Prostate gland (tissue), 2 donors: ENCODE measurements around the gene ANXA6.

Experiments
- POLR2A ChIP-seq: fragments of 450-650 bp; IDR thresholded peaks from one replicate; pipeline ENCODE4 v1.6.1; 2016; ENCODE audit warnings: antibody characterized with exemption, mild to moderate bottlenecking
- POLR2AphosphoS5 ChIP-seq: sonication (generic); formaldehyde crosslinking; IDR thresholded peaks from one replicate; pipeline ENCODE4 v1.6.1; 2017; ENCODE audit warnings: antibody characterized with exemption
- TF ChIP-seq, protein P1 (sequence below), 4 experiments: fragments of 200-600 bp in 2 of 4; fragments of 450-650 bp in 2 of 4; sonication (generic) in 2 of 4; IDR thresholded peaks; 1 replicate in 3 of 4; 2 replicates in 1 of 4; pipeline ENCODE4 v1.5.1; 2016 to 2019; ENCODE audit warnings: antibody characterized with exemption in 4 of 4, mild to moderate bottlenecking in 2 of 4, moderate library complexity in 2 of 4

DNA sequence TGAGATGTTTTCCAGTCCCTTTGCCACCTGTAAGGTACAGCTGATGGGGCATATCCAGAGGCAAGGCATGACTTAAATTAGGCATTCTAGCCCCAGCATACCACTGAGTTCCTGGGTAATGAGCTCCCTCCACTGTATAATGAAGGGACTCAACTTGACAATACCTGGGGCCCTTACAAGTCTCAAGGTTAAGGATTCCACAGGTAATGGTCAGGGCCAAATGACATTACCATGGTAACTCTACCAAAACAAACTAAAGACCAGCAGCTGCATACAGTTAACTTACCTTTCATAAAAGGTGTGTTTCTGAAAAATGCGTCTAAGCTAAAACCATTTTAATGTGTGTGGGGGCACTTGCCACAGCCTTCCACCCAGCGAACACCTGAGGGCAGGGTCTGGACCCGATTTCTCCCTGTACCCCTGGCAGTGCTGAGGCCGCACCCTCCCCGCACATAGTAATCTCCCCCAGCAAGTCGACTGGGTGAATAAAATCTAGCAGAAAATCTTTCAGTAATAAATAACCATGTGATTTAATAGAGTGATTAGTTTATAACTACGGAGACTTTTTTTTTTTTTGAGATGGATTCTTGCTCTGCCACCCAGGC, 42.1 kb upstream of the ANXA6 start:
- TF ChIP-seq, protein P1, sequence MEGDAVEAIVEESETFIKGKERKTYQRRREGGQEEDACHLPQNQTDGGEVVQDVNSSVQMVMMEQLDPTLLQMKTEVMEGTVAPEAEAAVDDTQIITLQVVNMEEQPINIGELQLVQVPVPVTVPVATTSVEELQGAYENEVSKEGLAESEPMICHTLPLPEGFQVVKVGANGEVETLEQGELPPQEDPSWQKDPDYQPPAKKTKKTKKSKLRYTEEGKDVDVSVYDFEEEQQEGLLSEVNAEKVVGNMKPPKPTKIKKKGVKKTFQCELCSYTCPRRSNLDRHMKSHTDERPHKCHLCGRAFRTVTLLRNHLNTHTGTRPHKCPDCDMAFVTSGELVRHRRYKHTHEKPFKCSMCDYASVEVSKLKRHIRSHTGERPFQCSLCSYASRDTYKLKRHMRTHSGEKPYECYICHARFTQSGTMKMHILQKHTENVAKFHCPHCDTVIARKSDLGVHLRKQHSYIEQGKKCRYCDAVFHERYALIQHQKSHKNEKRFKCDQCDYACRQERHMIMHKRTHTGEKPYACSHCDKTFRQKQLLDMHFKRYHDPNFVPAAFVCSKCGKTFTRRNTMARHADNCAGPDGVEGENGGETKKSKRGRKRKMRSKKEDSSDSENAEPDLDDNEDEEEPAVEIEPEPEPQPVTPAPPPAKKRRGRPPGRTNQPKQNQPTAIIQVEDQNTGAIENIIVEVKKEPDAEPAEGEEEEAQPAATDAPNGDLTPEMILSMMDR (IDR thresholded peaks at IDR 0.05): no peak
- TF ChIP-seq POLR2AphosphoS5 (no peak), POLR2A (no peak)
